ENCODE measurements around the gene HAUS8. TPM values are rescaled to one million over a fixed set of nuclear protein-coding genes. Genes with fewer than 3 reads are reported as not detected.
"Not testable (repeated sequence)": the region's sequence is repeated elsewhere in the genome, so short reads cannot be mapped to it uniquely, and the experiment has no call there.

The HAUS8 gene
- total and polyA plus RNA-seq, 2 donors (not counting 3 experiments of a cell fraction or from before 2014, with no cell fraction given): 9.6 to 30.3 TPM

GRCh38 chr19:17025361-17025760 lies 49.9 kb downstream of the HAUS8 start:
- no peaks in the 10 kb centered on the region for H3K9me1 ChIP-seq (replicated peaks; ENCODE audit: control insufficient read depth, extremely low read depth, insufficient read depth, low read length)
- no peaks in the 10 kb centered on the region for H3K36me3 ChIP-seq (ENCODE audit: control insufficient read depth in 2 of 2, extremely low read depth in 1 of 2, insufficient read depth in 2 of 2, low read length in 2 of 2)
- dilution Hi-C loops (cut with MboI; ENCODE audit: extremely low pct_ligation_motif_present, low sequenced_read_pairs) (no loop called here), intact Hi-C loops (cut with micrococcal nuclease) (no loop called here)
- no peak for FAIRE-seq
- no TSS peak for BruUV-seq (replicated peaks)
- H3K4me3 ChIP-seq (replicated peaks in 1 of 3; ENCODE audit: insufficient read depth in 1 of 3, low read depth in 1 of 3, low read length in 3 of 3): no peak overlapping the region
- H2AFZ ChIP-seq (ENCODE audit: low read depth, low read length): no peak overlapping the region
- peaks cover 4% of the 10 kb centered on the region for H3K4me1 ChIP-seq (ENCODE audit: control insufficient read depth, extremely low read depth, insufficient read depth, low read length)
- peaks cover 18 to 23% of the 10 kb centered on the region in 2 experiments for H3K27me3 ChIP-seq (ENCODE audit: control insufficient read depth in 2 of 2, insufficient read depth in 2 of 2, low read length in 2 of 2)
- no peak overlapping the region for H3K4me2 ChIP-seq (ENCODE audit: insufficient read depth, low read length)
- TF ChIP-seq POLR2A (IDR thresholded peaks at IDR 0.05; ENCODE audit: low read depth, low read length) (no peak), JUN (IDR thresholded peaks at IDR 0.05; ENCODE audit: borderline replicate concordance, insufficient read depth, insufficient read length, low read depth) (no peak), GATA2 (IDR thresholded peaks at IDR 0.05; ENCODE audit: insufficient read depth, insufficient read length, low read depth, low read length) (no peak), CTCF (IDR thresholded peaks at IDR 0.05; ENCODE audit: extremely low read depth in 1 of 2, insufficient read depth in 1 of 2, low read depth in 1 of 2, low read length in 2 of 2) (no peak), POLR2AphosphoS5 (IDR thresholded peaks at IDR 0.05; ENCODE audit: insufficient read depth, low read depth, low read length) (no peak), EZH2 (IDR thresholded peaks at IDR 0.05; ENCODE audit: borderline replicate concordance, low read depth, low read length, severe bottlenecking) (no peak), MYC (IDR thresholded peaks at IDR 0.05; ENCODE audit: low read depth, low read length) (no peak), MAX (IDR thresholded peaks at IDR 0.05; ENCODE audit: insufficient read depth, insufficient read length) (no peak), FOS (IDR thresholded peaks at IDR 0.05; ENCODE audit: borderline replicate concordance, insufficient read depth, low read length) (no peak)
- POLR2A ChIA-PET: no interaction called here
- CTCF ChIA-PET: no interaction called here
- H4K20me1 ChIP-seq (replicated peaks; ENCODE audit: control insufficient read depth, extremely low read depth, insufficient read depth, low read length): no peaks in the 10 kb centered on the region
- DNase-seq (ENCODE audit: low read depth, low spot score): no peak
- no peak overlapping the region for H3K27ac ChIP-seq (ENCODE audit: insufficient read depth, low read depth, low read length)
- no peaks in the 10 kb centered on the region for H3K9me3 ChIP-seq (replicated peaks; ENCODE audit: control insufficient read depth, insufficient read depth, low read length)
- no peak overlapping the region for H3K9ac ChIP-seq (replicated peaks; ENCODE audit: extremely low read depth, insufficient read depth, low read length)
- H3K79me2 ChIP-seq (ENCODE audit: control insufficient read depth, insufficient read depth, low read length): no peaks in the 10 kb centered on the region

- H3K4me2 ChIP-seq (ENCODE audit: insufficient read depth, low read length); FAIRE-seq; H3K4me3 ChIP-seq (replicated peaks in 1 of 3; ENCODE audit: insufficient read depth in 1 of 3, low read depth in 1 of 3, low read length in 3 of 3); H3K9me1 ChIP-seq (replicated peaks; ENCODE audit: control insufficient read depth, extremely low read depth, insufficient read depth, low read length); DNase-seq (ENCODE audit: low read depth, low spot score); dilution Hi-C loops (cut with MboI; ENCODE audit: extremely low pct_ligation_motif_present, low sequenced_read_pairs); H3K27ac ChIP-seq (ENCODE audit: insufficient read depth, low read depth, low read length); H3K4me1 ChIP-seq (ENCODE audit: control insufficient read depth, extremely low read depth, insufficient read depth, low read length); intact Hi-C loops (cut with micrococcal nuclease); H3K79me2 ChIP-seq (ENCODE audit: control insufficient read depth, insufficient read depth, low read length); POLR2A ChIA-PET; H3K9ac ChIP-seq (replicated peaks; ENCODE audit: extremely low read depth, insufficient read depth, low read length); H3K36me3 ChIP-seq (ENCODE audit: control insufficient read depth in 2 of 2, extremely low read depth in 1 of 2, insufficient read depth in 2 of 2, low read length in 2 of 2); H4K20me1 ChIP-seq (replicated peaks; ENCODE audit: control insufficient read depth, extremely low read depth, insufficient read depth, low read length); BruUV-seq (replicated peaks); H2AFZ ChIP-seq (ENCODE audit: low read depth, low read length); H3K9me3 ChIP-seq (replicated peaks; ENCODE audit: control insufficient read depth, insufficient read depth, low read length); CTCF ChIA-PET: not testable (repeated sequence)
- H3K27me3 ChIP-seq (ENCODE audit: control insufficient read depth in 2 of 2, insufficient read depth in 2 of 2, low read length in 2 of 2): peaks cover 18 to 23% of the 10 kb centered on the region in 2 experiments
Measured at GRCh38 chr19:17024941-17025340, 50.3 kb downstream of the HAUS8 start.
